Breast epithelium (tissue), 3 donors: Measurements from ENCODE around the gene ISCU.

Source experiments
- POLR2A ChIP-seq: fragments of 450-650 bp; IDR thresholded peaks from one replicate; pipeline ENCODE4 v1.6.1; 2016; ENCODE audit warnings: antibody characterized with exemption, mild to moderate bottlenecking, moderate library complexity
- TF ChIP-seq, protein P1 (sequence below), 3 donors: fragments of 450-650 bp; IDR thresholded peaks; one replicate each; pipeline ENCODE4 v1.5.1; 2016 to 2017; ENCODE audit warnings: antibody characterized with exemption in 3 of 3, mild to moderate bottlenecking in 3 of 3, moderate library complexity in 3 of 3

- TF ChIP-seq, protein P1, sequence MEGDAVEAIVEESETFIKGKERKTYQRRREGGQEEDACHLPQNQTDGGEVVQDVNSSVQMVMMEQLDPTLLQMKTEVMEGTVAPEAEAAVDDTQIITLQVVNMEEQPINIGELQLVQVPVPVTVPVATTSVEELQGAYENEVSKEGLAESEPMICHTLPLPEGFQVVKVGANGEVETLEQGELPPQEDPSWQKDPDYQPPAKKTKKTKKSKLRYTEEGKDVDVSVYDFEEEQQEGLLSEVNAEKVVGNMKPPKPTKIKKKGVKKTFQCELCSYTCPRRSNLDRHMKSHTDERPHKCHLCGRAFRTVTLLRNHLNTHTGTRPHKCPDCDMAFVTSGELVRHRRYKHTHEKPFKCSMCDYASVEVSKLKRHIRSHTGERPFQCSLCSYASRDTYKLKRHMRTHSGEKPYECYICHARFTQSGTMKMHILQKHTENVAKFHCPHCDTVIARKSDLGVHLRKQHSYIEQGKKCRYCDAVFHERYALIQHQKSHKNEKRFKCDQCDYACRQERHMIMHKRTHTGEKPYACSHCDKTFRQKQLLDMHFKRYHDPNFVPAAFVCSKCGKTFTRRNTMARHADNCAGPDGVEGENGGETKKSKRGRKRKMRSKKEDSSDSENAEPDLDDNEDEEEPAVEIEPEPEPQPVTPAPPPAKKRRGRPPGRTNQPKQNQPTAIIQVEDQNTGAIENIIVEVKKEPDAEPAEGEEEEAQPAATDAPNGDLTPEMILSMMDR (IDR thresholded peaks at IDR 0.05) = no peak
- TF ChIP-seq POLR2A = no peak
Measured at GRCh38 chr12:108599948-108600701, 37.7 kb downstream of the ISCU start.
